ENCODE results near the gene LTBP3.

DNA sequence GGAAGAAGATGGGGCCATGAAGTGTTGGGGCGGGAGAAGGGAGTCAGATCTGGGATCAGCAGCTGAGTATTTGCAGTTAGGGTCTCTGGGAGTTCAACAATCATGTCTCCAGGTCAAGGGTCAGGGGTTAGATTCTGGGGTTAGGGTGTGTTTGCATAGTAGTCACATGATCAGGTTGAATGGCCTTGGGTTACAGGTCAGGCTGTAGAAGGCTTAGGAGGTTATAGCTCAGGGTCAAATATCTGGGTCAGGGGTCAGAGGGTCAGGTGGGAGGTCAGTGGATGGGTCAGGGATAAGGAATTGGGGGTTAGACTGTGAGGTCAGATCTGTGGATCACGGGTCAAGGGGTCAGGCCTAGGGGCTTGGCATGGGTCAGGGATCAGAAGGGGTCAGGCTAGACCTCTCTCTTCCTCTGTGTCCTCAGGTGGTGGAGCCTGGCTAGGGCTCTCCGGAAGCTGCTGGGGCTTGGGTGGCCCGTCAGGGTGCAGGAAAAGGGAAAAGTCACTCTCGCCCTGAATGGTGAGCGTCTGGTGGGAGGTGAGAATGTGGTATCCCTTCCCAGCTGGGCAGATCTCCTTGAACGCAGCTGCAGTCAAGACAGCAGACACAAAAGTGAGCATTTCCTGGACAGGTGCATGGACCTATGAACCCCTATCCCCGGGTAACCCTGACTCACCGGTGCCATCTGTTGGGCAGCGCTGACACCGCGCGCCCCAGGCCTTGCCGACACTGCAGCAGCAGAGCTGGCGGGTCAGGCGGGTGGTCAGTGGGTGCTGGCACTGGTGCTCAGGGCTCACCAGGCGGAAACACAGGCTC, 6.4 kb downstream of the LTBP3 start:
- TF ChIP-seq, protein P1, sequence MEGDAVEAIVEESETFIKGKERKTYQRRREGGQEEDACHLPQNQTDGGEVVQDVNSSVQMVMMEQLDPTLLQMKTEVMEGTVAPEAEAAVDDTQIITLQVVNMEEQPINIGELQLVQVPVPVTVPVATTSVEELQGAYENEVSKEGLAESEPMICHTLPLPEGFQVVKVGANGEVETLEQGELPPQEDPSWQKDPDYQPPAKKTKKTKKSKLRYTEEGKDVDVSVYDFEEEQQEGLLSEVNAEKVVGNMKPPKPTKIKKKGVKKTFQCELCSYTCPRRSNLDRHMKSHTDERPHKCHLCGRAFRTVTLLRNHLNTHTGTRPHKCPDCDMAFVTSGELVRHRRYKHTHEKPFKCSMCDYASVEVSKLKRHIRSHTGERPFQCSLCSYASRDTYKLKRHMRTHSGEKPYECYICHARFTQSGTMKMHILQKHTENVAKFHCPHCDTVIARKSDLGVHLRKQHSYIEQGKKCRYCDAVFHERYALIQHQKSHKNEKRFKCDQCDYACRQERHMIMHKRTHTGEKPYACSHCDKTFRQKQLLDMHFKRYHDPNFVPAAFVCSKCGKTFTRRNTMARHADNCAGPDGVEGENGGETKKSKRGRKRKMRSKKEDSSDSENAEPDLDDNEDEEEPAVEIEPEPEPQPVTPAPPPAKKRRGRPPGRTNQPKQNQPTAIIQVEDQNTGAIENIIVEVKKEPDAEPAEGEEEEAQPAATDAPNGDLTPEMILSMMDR (IDR thresholded peaks at IDR 0.05; ENCODE audit: extremely low read depth in 1 of 2, insufficient read depth in 1 of 2, low read depth in 1 of 2, low read length in 2 of 2) = peak; percentile 55 to 57
- no peak for TF ChIP-seq EZH2 (IDR thresholded peaks at IDR 0.05; ENCODE audit: borderline replicate concordance, low read depth, low read length, severe bottlenecking)
- TF ChIP-seq POLR2A (IDR thresholded peaks at IDR 0.05; ENCODE audit: low read depth, low read length) = no peak
- TF ChIP-seq MYC (IDR thresholded peaks at IDR 0.05; ENCODE audit: low read depth, low read length) = no peak
- TF ChIP-seq, protein P2, sequence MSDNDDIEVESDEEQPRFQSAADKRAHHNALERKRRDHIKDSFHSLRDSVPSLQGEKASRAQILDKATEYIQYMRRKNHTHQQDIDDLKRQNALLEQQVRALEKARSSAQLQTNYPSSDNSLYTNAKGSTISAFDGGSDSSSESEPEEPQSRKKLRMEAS (IDR thresholded peaks at IDR 0.05; ENCODE audit: insufficient read depth, insufficient read length) = no peak

Data from endothelial cell of umbilical vein (primary cell).